GM12878 (cell line): ENCODE data around the gene COL2A1. TPM values are rescaled to one million over a fixed set of nuclear protein-coding genes. Genes with fewer than 3 reads are reported as not detected.
A peak's percentile ranks its signal among the peaks of the same experiment; 100 is the strongest.

ENCODE experiments used
- ATAC-seq: fragments of 200-7000 bp; cut with Tn5 transposase; 3 replicates; pipeline ENCODE4 v1.9.1; 2020; ENCODE audit warnings: mild to moderate bottlenecking, moderate library complexity
- BruUV-seq: library from RNA; stranded (reverse); fragments of 400-500 nt; replicated peaks from 2 replicates; lab custom pipeline; 2021; lab: Mats Ljungman, UMichigan
- CTCF ChIA-PET: fragments of 300-600 bp; sonication (Branson Sonifier 250); formaldehyde crosslinking; extraction: SDS; loops from one replicate; lab custom pipeline; 2021; ENCODE audit warnings: inconsistent platforms; lab: Yijun Ruan, JAX
- POLR2A ChIA-PET: fragments of 350-600 bp; formaldehyde crosslinking; extraction: SDS; loops from one replicate; lab custom pipeline; 2021; ENCODE audit warnings: inconsistent platforms; lab: Charles Lee
- RAD21 ChIA-PET: fragments of 300-600 bp; sonication (Branson Sonifier 250); formaldehyde crosslinking; loops from one replicate; lab custom pipeline; 2023; ENCODE audit warnings: antibody characterized with exemption; ENCODE audit not compliant: unreplicated experiment; lab: Charles Lee
- SMC1A ChIA-PET: fragments of 300-600 bp; sonication (Branson Sonifier 250); formaldehyde crosslinking; loops from one replicate; lab custom pipeline; 2023; ENCODE audit not compliant: unreplicated experiment, uncharacterized antibody; lab: Charles Lee
- DNase-seq: peaks from one replicate; pipeline ENCODE4 v3.0.0-alpha.2; 2011; ENCODE audit warnings: low read depth, low spot score
- FAIRE-seq: peaks from 3 replicates; lab custom pipeline; 2011; peaks lifted over from hg19 to GRCh38; lab: Jason Lieb, UNC
- H2AFZ ChIP-seq: 2 replicates; pipeline ENCODE4 v1.6.0; 2011; ENCODE audit warnings: low read depth, low read length, control low read depth; ENCODE audit not compliant: control insufficient read depth
- H3K27ac ChIP-seq: 2 replicates; pipeline ENCODE4 v1.5.1; 2011; ENCODE audit warnings: control low read depth; ENCODE audit not compliant: control insufficient read depth, insufficient read depth
- H3K27me3 ChIP-seq, 2 experiments: replicated peaks in 1 of 2; 2 replicates each; pipeline versions ENCODE4 v1.6.0 to v1.6.1; 2011; ENCODE audit warnings: low read length in 1 of 2; ENCODE audit not compliant: control insufficient read depth in 2 of 2, insufficient read depth in 2 of 2
- H3K36me3 ChIP-seq, 2 experiments: 2 replicates each; pipeline ENCODE4 v1.5.1; 2011; ENCODE audit warnings: low read length in 1 of 2; ENCODE audit not compliant: control insufficient read depth in 2 of 2, insufficient read depth in 2 of 2
- H3K4me1 ChIP-seq: 2 replicates; pipeline ENCODE4 v1.6.1; 2011; ENCODE audit warnings: mild to moderate bottlenecking, low read length, moderate library complexity, mixed read lengths; ENCODE audit not compliant: control insufficient read depth, insufficient read depth
- H3K4me2 ChIP-seq: 2 replicates; pipeline ENCODE4 v1.6.0; 2011; ENCODE audit warnings: control low read depth; ENCODE audit not compliant: control insufficient read depth, insufficient read depth
- H3K4me3 ChIP-seq: fragments of 200-600 bp; sonication (generic); 2 replicates; pipeline ENCODE4 v1.5.1; 2016
- H3K79me2 ChIP-seq: 2 replicates; pipeline ENCODE4 v1.6.0; 2011; ENCODE audit warnings: low read length; ENCODE audit not compliant: control insufficient read depth, insufficient read depth
- H3K9ac ChIP-seq: 2 replicates; pipeline ENCODE4 v1.8.0; 2011; ENCODE audit warnings: low read length, control low read depth, mixed read lengths; ENCODE audit not compliant: control insufficient read depth, insufficient read depth
- H3K9me3 ChIP-seq: replicated peaks from 3 replicates; pipeline ENCODE4 v1.5.1; 2011; ENCODE audit warnings: mild to moderate bottlenecking, low read length; ENCODE audit not compliant: control insufficient read depth, insufficient read depth
- H4K20me1 ChIP-seq: 2 replicates; pipeline ENCODE4 v1.6.0; 2011; ENCODE audit not compliant: control insufficient read depth, insufficient read depth
- EZH2 ChIP-seq: IDR thresholded peaks from 2 replicates; pipeline ENCODE4 v1.6.1; 2012; ENCODE audit warnings: low read depth, mild to moderate bottlenecking, control low read depth, inconsistent platforms, low read length, borderline replicate concordance; ENCODE audit not compliant: control insufficient read depth
- KDM1A ChIP-seq: fragments of 200-600 bp; sonication (generic); IDR thresholded peaks from 2 replicates; pipeline ENCODE4 v1.6.1; 2016; ENCODE audit warnings: borderline replicate concordance
- SMC3 ChIP-seq: IDR thresholded peaks from 2 replicates; pipeline ENCODE4 v1.6.1; 2011; ENCODE audit warnings: low read length, improper control_type of control experiment, borderline replicate concordance
- WGBS: methylation state at CpG from one replicate; pipeline ENCODE4 v1.1.6; 2016; ENCODE audit warnings: low lambda C conversion rate; ENCODE audit not compliant: insufficient replicate concordance, insufficient coverage; ENCODE audit errors: missing lambda C conversion rate; 5-methylcytosine and 5-hydroxymethylcytosine counted together
- in situ Hi-C: fragments of 300-500 bp; cut with MboI; formaldehyde crosslinking; loops from 9 replicates; pipeline ENCODE4 v1.14.3; 2018; ENCODE audit warnings: mixed read lengths
- intact Hi-C: fragments of 100-400 bp; cut with micrococcal nuclease; formaldehyde crosslinking; loops from one replicate; pipeline ENCODE4 v1.14.2; 2022; ENCODE audit not compliant: unreplicated experiment
- polyA plus RNA-seq, 11 experiments: library from polyadenylated mRNA; depleted of rRNA in 4 of 11; unstranded in 6 of 11; stranded (reverse) in 5 of 11; fragments of >200 nt; fragmentation: Nextera tagmentation in 4 of 11; fragmentation: Illumina TruSeq in 1 of 11; extraction: Ambion mirVana in 4 of 11; extraction: Trizol in 1 of 11; gene quantifications; 1 replicate in 1 of 11; 2 replicates in 10 of 11; pipeline versions ENCODE4 v1.2.1 to v1.2.3, GENCODE V29; 2011 to 2016; ENCODE audit warnings: inconsistent platforms in 2 of 11, missing spikeins in 2 of 11, low read depth in 1 of 11
- total RNA-seq, 4 experiments: library from RNA; depleted of rRNA in 3 of 4; stranded (reverse); fragments of >200 nt in 3 of 4; fragmentation: Illumina TruSeq in 1 of 4; extraction: Trizol in 1 of 4; gene quantifications; 2 replicates each; pipeline versions ENCODE4 v1.2.1 to v1.2.3, GENCODE V29; 2013 to 2021
- TF ChIP-seq, protein P1 (sequence below): fragments of 450-650 bp; conservative IDR thresholded peaks from 2 replicates; pipeline ENCODE4 v1.6.1; 2017; ENCODE audit warnings: mild to moderate bottlenecking, moderate library complexity
- TF ChIP-seq, protein P2 (sequence below): IDR thresholded peaks from 2 replicates; pipeline ENCODE4 v1.6.1; 2012; ENCODE audit warnings: mild to moderate bottlenecking, low read depth, low read length
- TF ChIP-seq, protein P3 (sequence below): fragments of 450-650 bp; IDR thresholded peaks from 2 replicates; pipeline ENCODE4 v1.6.1; 2017; ENCODE audit warnings: mild to moderate bottlenecking, moderate library complexity

Gene COL2A1
- total and polyA plus RNA-seq, 10 of the 15 experiments (the other 5 are each of a cell fraction or from before 2014, with no cell fraction given) = 0.06 to 0.67 (median 0.19) TPM; not detected in 1

DNA sequence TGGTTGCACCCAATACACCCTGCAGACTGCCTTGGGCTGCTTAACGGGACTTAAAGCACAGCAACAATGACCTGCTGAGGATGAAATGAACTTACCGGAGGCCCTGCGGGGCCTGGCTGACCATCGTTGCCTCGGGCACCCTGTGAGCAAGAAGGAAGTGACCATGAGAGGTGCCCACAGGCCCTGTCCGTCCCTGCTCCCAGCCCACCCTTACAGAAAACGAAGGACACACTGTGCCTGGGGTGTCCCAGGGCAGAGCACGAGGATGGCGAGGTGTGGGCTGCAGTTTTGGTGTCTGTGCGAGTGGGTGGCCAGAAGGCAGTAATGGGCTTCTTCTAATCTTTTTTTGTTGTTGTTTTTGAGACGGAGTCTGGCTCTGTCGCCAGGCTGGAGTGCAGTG, 14.6 kb downstream of the COL2A1 start:
- no peak for TF ChIP-seq KDM1A
- TF ChIP-seq EZH2 = no peak
- TF ChIP-seq, protein P1, sequence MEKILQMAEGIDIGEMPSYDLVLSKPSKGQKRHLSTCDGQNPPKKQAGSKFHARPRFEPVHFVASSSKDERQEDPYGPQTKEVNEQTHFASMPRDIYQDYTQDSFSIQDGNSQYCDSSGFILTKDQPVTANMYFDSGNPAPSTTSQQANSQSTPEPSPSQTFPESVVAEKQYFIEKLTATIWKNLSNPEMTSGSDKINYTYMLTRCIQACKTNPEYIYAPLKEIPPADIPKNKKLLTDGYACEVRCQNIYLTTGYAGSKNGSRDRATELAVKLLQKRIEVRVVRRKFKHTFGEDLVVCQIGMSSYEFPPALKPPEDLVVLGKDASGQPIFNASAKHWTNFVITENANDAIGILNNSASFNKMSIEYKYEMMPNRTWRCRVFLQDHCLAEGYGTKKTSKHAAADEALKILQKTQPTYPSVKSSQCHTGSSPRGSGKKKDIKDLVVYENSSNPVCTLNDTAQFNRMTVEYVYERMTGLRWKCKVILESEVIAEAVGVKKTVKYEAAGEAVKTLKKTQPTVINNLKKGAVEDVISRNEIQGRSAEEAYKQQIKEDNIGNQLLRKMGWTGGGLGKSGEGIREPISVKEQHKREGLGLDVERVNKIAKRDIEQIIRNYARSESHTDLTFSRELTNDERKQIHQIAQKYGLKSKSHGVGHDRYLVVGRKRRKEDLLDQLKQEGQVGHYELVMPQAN = no peak
- Histone ChIP-seq H3K79me2 (no peaks in the 10 kb centered on the region), H3K4me3 (no peak overlapping the region), H3K36me3 (no peaks in the 10 kb centered on the region), H3K9me3 (no peaks in the 10 kb centered on the region), H2AFZ (no peak overlapping the region), H3K27ac (no peak overlapping the region), H4K20me1 (no peaks in the 10 kb centered on the region), H3K9ac (no peak overlapping the region), H3K4me1 (peaks cover 14% of the 10 kb centered on the region), H3K4me2 (0 out of 2 replicates have a peak overlapping the region, but pooled peaks have one; percentile 19), H3K27me3 (peaks cover 0 to 3% of the 10 kb centered on the region in 2 experiments; a peak in 3 of 4 replicates)
- intact Hi-C loops = no loop called here
- RAD21 ChIA-PET = no interaction called here
- DNase-seq (no peak), ATAC-seq (no peak), FAIRE-seq (no peak)
- 78% methylated on average over 12 of the region's 12 CpGs for WGBS
- no TSS peak for BruUV-seq
- POLR2A ChIA-PET = no interaction called here
- SMC1A ChIA-PET = interaction anchor here (1.0 kb wide), 1 partner anchor 16 kb away, joined by 3 read pairs; no protein-coding TSS in a partner anchor
- CTCF ChIA-PET = interaction anchor here (1.0 kb wide), 1 partner anchor 629 kb away, joined by 3 read pairs; no protein-coding TSS in a partner anchor
- in situ Hi-C loops = no loop called here

DNA sequence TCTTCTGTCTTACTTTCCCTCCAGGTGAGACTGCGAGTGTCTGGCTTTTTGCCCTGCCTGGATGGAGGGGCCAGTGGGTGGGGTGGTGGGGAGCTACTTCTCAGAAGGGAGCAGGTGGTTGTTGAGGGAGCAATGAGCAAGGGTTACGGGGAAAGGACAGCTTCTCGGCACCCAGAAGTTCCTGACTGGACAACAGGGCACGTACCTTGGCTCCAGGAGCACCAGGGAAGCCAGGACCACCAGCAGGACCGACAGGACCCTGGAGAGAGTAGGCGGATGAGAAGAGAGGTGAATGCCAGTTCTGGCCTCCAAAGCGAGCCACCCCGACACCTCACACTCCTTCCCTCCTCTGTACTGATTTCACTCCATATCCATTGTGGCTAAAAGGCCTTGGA, 15.3 kb downstream of the COL2A1 start:
- peaks cover 14% of the 10 kb centered on the region for H3K4me1 ChIP-seq
- DNase-seq (no peak), ATAC-seq (no peak), FAIRE-seq (no peak)
- H3K9me3 ChIP-seq = no peaks in the 10 kb centered on the region
- no peaks in the 10 kb centered on the region for H4K20me1 ChIP-seq
- no peaks in the 10 kb centered on the region for H3K79me2 ChIP-seq
- no peak overlapping the region for H3K9ac ChIP-seq
- no peak overlapping the region for H3K4me2 ChIP-seq
- SMC1A ChIA-PET = no interaction called here
- in situ Hi-C loops (no loop called here), intact Hi-C loops (no loop called here)
- 79% methylated on average over 8 of the region's 8 CpGs for WGBS
- RAD21 ChIA-PET = no interaction called here
- no peak overlapping the region for H3K27ac ChIP-seq
- H2AFZ ChIP-seq = no peak overlapping the region
- CTCF ChIA-PET = no interaction called here
- no TSS peak for BruUV-seq
- POLR2A ChIA-PET = no interaction called here
- H3K27me3 ChIP-seq = peaks cover 0 to 3% of the 10 kb centered on the region in 2 experiments; a peak in 3 of 4 replicates
- no peaks in the 10 kb centered on the region for H3K36me3 ChIP-seq
- H3K4me3 ChIP-seq = no peak overlapping the region
- TF ChIP-seq, protein P2, sequence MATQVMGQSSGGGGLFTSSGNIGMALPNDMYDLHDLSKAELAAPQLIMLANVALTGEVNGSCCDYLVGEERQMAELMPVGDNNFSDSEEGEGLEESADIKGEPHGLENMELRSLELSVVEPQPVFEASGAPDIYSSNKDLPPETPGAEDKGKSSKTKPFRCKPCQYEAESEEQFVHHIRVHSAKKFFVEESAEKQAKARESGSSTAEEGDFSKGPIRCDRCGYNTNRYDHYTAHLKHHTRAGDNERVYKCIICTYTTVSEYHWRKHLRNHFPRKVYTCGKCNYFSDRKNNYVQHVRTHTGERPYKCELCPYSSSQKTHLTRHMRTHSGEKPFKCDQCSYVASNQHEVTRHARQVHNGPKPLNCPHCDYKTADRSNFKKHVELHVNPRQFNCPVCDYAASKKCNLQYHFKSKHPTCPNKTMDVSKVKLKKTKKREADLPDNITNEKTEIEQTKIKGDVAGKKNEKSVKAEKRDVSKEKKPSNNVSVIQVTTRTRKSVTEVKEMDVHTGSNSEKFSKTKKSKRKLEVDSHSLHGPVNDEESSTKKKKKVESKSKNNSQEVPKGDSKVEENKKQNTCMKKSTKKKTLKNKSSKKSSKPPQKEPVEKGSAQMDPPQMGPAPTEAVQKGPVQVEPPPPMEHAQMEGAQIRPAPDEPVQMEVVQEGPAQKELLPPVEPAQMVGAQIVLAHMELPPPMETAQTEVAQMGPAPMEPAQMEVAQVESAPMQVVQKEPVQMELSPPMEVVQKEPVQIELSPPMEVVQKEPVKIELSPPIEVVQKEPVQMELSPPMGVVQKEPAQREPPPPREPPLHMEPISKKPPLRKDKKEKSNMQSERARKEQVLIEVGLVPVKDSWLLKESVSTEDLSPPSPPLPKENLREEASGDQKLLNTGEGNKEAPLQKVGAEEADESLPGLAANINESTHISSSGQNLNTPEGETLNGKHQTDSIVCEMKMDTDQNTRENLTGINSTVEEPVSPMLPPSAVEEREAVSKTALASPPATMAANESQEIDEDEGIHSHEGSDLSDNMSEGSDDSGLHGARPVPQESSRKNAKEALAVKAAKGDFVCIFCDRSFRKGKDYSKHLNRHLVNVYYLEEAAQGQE = no peak
- TF ChIP-seq, protein P3, sequence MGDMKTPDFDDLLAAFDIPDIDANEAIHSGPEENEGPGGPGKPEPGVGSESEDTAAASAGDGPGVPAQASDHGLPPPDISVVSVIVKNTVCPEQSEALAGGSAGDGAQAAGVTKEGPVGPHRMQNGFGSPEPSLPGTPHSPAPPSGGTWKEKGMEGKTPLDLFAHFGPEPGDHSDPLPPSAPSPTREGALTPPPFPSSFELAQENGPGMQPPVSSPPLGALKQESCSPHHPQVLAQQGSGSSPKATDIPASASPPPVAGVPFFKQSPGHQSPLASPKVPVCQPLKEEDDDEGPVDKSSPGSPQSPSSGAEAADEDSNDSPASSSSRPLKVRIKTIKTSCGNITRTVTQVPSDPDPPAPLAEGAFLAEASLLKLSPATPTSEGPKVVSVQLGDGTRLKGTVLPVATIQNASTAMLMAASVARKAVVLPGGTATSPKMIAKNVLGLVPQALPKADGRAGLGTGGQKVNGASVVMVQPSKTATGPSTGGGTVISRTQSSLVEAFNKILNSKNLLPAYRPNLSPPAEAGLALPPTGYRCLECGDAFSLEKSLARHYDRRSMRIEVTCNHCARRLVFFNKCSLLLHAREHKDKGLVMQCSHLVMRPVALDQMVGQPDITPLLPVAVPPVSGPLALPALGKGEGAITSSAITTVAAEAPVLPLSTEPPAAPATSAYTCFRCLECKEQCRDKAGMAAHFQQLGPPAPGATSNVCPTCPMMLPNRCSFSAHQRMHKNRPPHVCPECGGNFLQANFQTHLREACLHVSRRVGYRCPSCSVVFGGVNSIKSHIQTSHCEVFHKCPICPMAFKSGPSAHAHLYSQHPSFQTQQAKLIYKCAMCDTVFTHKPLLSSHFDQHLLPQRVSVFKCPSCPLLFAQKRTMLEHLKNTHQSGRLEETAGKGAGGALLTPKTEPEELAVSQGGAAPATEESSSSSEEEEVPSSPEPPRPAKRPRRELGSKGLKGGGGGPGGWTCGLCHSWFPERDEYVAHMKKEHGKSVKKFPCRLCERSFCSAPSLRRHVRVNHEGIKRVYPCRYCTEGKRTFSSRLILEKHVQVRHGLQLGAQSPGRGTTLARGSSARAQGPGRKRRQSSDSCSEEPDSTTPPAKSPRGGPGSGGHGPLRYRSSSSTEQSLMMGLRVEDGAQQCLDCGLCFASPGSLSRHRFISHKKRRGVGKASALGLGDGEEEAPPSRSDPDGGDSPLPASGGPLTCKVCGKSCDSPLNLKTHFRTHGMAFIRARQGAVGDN = no peak
- TF ChIP-seq SMC3 = no peak
